GM12875 (cell line): ENCODE data around the gene FAM110D.

Experiments
- H3K4me3 ChIP-seq: one replicate; pipeline ENCODE4 v1.5.1; 2011; ENCODE audit warnings: low read depth, low read length, control low read depth
- TF ChIP-seq, protein P1 (sequence below): IDR thresholded peaks from 2 replicates; pipeline ENCODE4 v1.5.1; 2011; ENCODE audit warnings: low read depth, mild to moderate bottlenecking, control low read depth, inconsistent platforms, low read length, moderate library complexity, borderline replicate concordance; ENCODE audit not compliant: insufficient read depth

The FAM110D gene

DNA sequence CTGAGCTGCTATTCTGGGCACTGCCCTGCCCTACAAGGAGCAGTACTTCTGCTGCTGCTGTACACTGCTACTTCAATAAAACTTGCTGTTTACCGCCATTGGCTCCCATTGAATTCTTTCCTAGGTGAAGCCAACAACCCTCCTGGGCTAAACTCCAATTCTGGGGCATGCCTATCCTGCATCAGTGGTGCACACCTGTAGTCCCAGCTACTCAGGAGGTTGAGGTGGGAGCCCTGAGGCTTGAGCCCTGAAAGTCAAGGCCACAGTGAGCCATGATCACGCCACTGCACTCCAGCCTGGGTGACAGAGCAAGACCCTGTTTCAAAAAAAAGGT lies 26.1 kb upstream of the FAM110D start:
- TF ChIP-seq, protein P1, sequence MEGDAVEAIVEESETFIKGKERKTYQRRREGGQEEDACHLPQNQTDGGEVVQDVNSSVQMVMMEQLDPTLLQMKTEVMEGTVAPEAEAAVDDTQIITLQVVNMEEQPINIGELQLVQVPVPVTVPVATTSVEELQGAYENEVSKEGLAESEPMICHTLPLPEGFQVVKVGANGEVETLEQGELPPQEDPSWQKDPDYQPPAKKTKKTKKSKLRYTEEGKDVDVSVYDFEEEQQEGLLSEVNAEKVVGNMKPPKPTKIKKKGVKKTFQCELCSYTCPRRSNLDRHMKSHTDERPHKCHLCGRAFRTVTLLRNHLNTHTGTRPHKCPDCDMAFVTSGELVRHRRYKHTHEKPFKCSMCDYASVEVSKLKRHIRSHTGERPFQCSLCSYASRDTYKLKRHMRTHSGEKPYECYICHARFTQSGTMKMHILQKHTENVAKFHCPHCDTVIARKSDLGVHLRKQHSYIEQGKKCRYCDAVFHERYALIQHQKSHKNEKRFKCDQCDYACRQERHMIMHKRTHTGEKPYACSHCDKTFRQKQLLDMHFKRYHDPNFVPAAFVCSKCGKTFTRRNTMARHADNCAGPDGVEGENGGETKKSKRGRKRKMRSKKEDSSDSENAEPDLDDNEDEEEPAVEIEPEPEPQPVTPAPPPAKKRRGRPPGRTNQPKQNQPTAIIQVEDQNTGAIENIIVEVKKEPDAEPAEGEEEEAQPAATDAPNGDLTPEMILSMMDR = no peak
- H3K4me3 ChIP-seq = no peak overlapping the region

DNA sequence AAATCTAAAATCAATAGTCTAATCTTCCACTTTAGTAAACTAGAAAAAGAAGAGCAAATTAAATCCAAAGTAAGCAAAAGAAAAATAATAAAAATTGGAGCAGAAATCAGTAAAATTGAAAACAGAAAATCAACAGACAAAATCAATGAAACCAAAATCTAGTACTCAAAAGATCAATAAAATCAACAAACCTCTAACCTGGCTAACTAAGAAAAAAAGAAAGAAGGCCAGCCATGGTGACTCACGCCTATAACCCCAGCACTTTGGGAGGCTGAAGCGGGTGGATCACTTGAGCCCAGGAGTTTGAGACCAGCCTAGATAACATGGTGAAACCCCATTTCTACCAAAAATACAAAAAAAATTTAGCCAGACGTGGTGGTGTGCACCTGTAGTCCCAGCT lies 24.4 kb upstream of the FAM110D start:
- H3K4me3 ChIP-seq = no peak overlapping the region
- TF ChIP-seq, protein P1 = no peak

DNA sequence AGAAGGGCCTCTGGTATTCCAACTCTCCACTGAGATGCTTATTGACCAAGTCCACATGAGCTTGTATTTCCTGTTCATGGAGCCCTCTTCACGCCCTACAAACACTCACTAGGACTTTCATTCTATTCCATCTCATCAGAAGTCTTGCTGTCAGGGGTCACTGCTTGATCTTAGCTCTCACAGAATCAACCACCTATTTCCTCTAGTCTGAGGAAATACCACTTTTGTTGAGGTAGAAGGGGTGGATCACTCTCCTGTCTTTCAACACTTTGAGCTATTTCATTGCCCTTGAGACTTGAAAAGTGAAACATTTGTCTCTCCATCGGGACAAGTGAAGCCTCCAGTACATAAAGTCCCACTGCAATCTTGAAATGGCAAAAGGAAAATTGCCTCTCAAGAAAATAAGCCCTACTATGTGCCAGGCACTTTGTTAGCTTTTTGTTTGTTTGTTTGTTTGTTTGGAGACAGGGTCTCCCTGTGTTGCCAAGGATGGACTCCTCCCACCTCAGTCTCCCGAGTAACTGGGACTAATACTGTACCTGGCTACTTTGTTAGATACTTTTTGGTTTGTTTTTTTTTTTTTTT lies 19.8 kb upstream of the FAM110D start:
- H3K4me3 ChIP-seq = no peak overlapping the region
- TF ChIP-seq, protein P1 = no peak

DNA sequence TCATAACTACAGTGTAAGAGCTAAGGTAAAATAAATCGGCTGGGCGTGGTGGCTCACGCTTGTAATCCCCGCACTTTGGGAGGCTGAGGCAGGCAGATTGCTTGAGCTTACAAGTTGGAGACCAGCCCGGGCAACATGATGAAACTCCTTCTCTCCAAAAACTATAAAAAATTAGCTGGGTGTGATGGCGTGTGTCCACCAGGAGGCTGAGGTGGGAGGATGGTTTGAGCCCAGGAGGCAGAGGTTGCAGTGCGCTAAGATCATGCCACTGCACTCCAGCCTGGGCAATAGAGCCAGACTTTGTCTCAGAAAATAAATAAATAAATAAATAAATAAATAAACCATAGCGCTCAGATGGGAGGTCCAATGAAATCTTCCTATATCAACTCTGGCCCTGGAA lies 16.7 kb upstream of the FAM110D start:
- H3K4me3 ChIP-seq = no peak overlapping the region
- TF ChIP-seq, protein P1 = no peak

DNA sequence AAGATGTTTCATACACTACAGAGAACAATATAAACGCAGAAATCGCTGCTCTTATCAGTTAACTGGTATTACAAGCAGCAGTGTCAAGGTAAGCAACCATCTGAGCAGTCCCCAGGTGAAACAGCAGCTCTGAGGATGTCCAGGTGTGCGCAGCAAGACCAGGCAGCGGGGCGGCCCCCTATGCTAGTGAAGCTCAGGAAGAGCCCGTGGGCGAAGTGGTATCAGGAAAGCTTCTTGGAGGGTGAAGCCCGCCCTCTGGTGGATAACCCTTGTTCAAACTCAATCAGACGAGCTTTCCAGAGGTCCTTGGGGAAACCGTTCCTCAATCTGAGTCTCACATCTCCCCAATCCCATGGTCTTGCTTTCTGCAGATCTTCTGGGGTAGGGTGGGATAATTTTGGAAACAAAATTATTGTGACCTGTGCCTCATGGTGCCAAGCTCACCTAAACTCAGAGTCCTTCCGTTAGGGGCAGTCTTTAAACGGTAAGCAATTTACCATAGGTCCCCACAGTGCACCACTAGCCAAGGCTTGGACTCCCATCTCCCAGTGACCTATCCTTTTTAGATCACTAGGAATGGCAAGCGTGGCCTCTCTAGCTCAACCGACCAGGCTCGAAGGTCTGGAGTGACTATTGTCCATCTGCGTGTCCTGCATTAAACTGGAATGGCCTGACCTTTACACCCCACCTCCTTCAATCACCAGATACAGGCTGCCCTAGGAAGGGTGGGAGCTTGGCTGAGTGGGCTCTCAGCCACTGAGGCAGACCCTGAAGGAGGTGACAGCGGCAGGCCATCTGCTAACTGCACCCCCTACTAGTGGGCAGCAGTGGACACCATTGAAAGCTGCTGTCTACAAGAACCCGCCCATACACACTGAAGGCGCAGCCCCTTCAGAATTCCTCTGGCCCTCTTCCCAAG lies 13.6 kb upstream of the FAM110D start:
- TF ChIP-seq, protein P1 = peak; percentile 54; the same call in 1 of the 2 replicates
- H3K4me3 ChIP-seq = no peak overlapping the region

DNA sequence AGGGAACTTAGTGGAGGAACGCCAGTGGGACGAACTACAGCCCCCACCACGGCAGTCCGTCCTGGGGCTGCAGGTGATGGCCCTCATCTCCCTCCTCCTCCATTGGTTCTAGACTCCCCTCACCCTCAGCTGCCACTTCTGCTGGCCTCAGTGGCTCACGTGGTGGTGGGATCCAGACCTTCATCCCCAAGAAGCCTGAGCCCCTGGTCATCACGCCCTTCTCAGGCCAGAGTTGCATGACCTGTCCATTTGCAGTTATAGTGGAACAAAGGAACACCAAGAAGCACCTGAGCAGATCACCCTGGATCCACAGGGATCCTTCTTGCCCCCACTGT lies 13.0 kb upstream of the FAM110D start:
- H3K4me3 ChIP-seq = no peak overlapping the region
- TF ChIP-seq, protein P1 = no peak

DNA sequence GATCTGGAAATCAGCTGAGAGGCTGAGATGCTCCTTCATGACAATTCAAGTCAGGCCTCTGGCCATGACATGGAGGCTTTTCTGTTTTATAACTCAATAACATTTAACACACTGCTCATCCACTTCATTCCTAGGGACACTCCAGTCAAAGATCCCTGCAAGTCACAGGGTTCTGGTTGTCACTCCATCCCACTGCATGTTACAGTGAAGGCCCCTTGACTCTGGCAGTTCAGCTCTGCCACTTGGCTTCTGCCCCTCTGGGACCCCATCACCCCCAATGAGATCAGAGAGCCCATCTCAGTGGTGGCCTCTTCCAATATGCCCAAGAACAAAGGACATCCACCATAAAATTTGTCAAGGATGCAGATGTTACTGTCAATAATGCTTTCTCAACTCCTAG lies 10.0 kb upstream of the FAM110D start:
- TF ChIP-seq, protein P1 = no peak
- no peak overlapping the region for H3K4me3 ChIP-seq
